GM04504 (cell line): ENCODE data around the gene SYT6.

ENCODE experiments used
- DNase-seq: peaks from one replicate; pipeline ENCODE4 v3.0.0-alpha.2; 2012; ENCODE audit warnings: low read depth

The SYT6 gene

GRCh38 chr1:114153261-114154145, at the start of gene SYT6:
Gene SYT6 (minus strand): TSS chr1:114153869. CDS start chr1:114153772, 97 bp downstream.
- no peak for DNase-seq

- DNase-seq, result no peak
Observed at GRCh38 chr1:114201486-114201885, 47.8 kb upstream of the SYT6 start.

GRCh38 chr1:114199017-114199594, 45.4 kb upstream of the SYT6 start:
- no peak for DNase-seq

GRCh38 chr1:114196992-114197907, 43.6 kb upstream of the SYT6 start:
- DNase-seq, result no peak

GRCh38 chr1:114195819-114196218, 42.1 kb upstream of the SYT6 start:
- DNase-seq, result no peak

GRCh38 chr1:114192328-114192727, 38.7 kb upstream of the SYT6 start:
- no peak for DNase-seq

GRCh38 chr1:114189398-114189797, 35.7 kb upstream of the SYT6 start:
- DNase-seq, result no peak

- DNase-seq, result no peak
Observed at GRCh38 chr1:114181356-114181755, 27.7 kb upstream of the SYT6 start.

- no peak for DNase-seq
Observed at GRCh38 chr1:114180742-114181141, 27.1 kb upstream of the SYT6 start.

- no peak for DNase-seq
Observed at GRCh38 chr1:114178936-114179335, 25.3 kb upstream of the SYT6 start.

GRCh38 chr1:114177282-114177681, 23.6 kb upstream of the SYT6 start:
- no peak for DNase-seq

GRCh38 chr1:114176366-114176765, 22.7 kb upstream of the SYT6 start:
- no peak for DNase-seq

- DNase-seq, result no peak
Observed at GRCh38 chr1:114173680-114174079, 20.0 kb upstream of the SYT6 start.

- no peak for DNase-seq
Observed at GRCh38 chr1:114169509-114169908, 15.8 kb upstream of the SYT6 start.

GRCh38 chr1:114167226-114167625, 13.6 kb upstream of the SYT6 start:
- no peak for DNase-seq

- DNase-seq, result no peak
Observed at GRCh38 chr1:114164840-114165543, 11.3 kb upstream of the SYT6 start.

- no peak for DNase-seq
Observed at GRCh38 chr1:114159941-114160340, 6.3 kb upstream of the SYT6 start.

GRCh38 chr1:114157275-114157660, 3.6 kb upstream of the SYT6 start:
- no peak for DNase-seq

GRCh38 chr1:114156538-114157274, 3.0 kb upstream of the SYT6 start:
- DNase-seq, result no peak

GRCh38 chr1:114155706-114156105, 2.0 kb upstream of the SYT6 start:
- DNase-seq, result no peak

- no peak for DNase-seq
Observed at GRCh38 chr1:114154963-114155322, 1.3 kb upstream of the SYT6 start.
